HG03432 (cell line): ENCODE data around the gene SUMO2.
"Not testable (repeated sequence)": the region's sequence is repeated elsewhere in the genome, so short reads cannot be mapped to it uniquely, and the experiment has no call there.

Experiments
- ATAC-seq: cut with Tn5 transposase; IDR thresholded peaks from one replicate; pipeline ENCODE4 v1.9.1; 2021; ENCODE audit warnings: mild to moderate bottlenecking, moderate library complexity; ENCODE audit not compliant: unreplicated experiment

SUMO2 gene

DNA sequence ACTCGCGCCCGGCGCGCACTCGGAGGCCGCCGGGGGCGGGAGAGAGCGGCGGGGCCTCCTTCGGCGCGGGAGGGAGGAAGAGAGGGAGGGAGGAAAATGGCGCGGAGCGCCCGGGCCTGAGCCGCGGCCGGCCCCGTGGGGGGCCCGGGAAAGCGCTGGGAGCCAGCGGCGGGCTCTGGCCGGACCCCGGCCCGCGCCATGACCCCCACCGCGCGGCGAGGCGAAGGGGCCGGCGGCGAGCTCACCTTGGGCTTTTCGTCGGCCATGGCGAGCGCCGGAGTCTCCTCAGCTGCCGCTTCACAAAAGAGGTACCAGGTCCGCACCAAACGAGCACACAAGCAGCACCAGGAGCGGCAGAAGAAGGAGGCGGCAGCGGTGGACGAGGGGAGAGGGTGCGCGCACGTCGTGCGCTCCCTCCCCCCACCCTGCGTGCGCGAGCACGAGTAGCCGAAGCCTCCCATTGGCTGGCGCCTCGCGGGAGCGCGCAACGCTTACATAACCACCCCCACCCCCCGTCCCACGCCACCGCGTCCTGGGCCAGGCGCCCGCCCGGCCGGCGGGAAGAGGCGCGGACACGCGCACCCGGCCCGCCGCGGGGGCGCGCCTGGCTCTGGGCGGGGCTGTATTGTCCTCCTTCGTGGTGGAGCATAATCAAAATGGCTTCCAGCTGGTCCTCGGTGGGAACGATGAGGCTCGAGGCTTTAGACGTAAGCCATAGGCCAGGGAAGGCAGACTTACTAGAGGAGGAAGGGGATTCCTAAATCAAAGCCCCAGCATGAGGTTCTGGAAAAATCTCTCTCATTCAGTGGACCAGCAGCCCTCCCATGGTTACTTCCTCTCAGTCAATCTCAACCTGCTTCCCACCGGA, at the start of gene SUMO2:
TSS of gene SUMO2 (minus strand) at position 391 of the 868 bp plus-strand sequence. CDS start at position 266, 125 bp downstream.
- peak; percentile 81 for ATAC-seq

DNA sequence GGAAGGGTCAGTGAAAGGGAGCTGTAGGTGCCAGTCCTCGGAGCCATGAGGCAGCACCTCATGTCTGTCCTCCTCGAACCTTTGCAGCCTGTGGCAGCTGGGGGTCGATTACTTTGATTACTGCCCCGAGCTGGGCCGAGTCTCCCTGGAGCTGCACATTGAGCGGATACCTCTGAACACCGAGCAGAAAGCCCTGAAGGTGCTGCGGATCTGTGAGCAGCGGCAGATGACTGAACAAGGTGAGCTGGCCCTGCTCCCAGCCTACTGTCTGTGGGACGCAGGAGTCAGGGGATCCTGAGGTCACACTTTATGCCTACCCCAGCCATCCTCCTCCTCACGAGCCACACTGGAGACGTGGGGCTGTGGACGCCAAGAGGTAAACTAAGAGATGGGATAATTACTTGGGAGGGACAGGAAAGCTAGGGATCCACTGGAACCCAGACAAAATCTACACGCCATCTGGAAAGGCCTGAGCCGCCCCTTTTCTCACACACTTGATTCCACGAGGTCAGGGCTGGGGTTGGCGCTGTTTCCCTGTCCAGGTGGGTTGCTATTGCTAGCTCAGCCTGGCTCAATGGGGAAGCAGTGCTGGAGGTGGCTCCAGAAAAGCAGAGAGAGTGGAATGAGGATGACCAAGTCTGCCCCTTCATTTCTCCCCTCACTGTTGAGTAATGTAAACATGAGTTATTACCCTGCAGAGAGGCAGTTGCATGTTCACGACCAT, 49.1 kb upstream of the SUMO2 start:
- no peak for ATAC-seq

DNA sequence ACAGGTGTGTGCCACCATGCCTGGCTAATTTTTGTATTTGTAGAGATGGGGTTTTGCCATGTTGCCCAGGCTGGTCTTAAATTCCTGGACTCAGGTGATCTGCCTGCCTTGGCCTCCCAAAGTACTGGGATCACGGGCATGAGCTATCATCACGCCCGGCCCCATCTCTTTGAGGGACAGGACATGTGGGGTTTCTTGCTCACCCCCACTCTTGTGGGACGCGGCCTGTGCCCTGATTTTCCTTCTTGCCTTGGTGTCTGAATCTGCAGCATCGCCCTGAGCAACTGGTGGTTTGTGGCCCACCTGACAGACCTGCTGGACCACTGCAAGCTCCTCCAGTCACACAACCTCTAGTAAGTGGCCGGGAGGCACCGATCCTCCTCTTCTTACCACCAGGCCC, 48.3 kb upstream of the SUMO2 start:
- no peak for ATAC-seq

DNA sequence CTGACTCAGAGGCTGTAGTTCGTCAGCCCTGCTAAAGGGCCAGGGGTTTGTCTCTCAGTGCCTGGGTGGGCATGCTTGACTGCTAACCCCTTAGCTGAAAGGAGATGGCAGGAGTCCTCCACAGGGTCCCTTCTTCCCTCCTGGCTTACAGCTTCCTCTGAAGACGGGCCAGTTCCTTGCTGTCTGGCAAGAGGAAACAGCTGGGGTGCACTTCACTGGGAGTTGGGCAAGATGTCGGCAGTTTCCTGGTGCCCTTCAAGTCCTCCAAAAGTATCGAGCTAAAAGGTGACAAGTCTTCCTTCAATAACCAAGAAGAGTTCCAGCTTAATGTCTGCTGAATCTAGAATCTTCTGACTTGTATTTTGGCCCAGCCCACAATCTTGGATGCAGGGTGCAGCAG, 46.1 kb upstream of the SUMO2 start:
- ATAC-seq, result no peak

DNA sequence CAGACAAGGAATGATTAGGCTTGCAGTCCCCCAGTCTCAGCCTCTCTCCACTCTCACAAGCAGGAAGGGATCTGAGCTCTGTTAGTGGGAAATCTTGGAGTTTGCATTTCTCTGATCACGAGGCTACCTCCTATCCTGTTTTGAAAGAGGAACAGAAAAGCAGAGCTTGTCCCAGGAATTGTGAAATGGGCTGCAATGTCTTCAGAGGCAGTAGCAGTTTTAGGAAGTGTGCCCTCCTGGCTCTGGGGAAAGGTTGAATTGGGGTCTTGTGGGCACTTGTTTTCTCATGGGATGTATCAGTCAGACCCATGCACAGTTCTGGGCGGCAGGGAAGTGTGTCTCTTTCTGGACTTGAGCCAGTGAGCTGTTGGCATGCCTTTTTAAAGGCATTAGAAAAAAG, 45.5 kb upstream of the SUMO2 start:
- no peak for ATAC-seq

DNA sequence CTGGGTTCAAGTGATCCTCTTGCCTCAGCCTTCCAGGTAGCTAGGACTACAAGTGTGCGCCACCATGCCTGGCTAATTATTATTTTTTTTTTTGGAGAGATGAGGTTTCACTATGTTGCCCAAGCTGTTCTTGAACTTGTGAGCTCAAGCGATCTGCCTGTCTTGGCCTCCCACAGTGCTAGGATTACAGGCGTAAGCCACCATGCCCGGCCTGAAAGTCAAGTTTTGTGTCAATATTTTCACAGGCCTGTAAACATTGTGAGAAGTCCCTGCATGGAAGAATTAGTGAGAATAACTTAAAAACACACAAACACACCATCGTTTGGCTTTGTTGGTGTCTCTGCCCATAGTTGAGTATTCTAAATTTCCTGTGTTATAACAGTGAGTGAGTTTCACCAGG, 45.0 kb upstream of the SUMO2 start:
- no peak for ATAC-seq

DNA sequence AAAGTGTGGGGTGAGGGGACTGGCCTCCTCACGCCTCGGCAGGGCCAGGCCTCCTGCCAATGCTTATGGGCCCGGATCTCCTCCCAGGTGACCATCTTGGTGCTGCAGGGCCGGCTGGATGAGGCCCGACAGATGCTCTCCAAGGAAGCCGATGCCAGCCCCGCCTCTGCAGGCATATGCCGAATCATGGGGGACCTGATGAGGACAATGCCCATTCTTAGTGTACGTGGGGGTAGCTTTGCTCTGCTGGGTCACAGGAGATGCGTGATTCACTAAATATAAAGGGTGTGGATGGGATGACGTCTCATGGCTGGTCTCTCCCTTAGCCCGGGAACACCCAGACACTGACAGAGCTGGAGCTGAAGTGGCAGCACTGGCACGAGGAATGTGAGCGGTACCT, 42.3 kb upstream of the SUMO2 start:
- no peak for ATAC-seq

DNA sequence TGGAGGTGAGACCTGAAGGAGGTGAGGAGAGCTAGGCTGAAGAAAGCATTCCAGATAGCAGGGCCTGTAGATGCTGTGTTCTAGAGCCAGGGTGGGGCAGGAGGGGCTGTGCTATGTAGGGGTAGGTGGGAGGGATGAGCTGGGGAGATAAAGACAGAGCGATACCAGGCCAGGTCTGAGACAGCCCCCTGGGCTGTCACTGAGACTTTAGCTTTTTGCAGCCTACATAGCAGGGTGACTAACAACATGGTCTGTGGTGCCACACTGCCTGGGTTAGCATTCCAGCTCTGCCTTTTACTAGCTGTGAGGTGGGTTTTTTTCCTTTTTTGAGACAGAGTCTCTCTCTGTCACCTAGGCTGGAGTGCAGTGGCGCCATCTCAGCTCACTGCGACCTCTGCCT, 37.1 kb upstream of the SUMO2 start:
- ATAC-seq, result no peak

DNA sequence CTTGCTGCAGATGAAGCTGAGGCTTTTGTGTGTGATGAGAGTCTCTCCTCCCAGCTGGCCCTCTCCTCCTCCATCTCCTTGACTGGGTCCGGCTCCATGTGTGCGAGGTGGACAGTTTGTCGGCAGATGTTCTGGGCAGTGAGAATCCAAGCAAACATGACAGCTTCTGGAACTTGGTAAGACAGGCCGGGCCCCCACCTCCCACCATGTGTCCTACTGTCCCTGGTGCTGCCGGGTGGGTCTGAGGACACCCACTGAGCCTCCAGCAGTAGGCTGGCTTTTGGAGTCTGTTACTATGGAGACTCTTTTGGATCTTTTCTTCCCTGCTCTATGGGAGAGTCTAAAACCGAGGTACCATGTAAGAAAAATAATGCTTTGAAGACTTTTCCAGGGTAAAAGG, 35.4 kb upstream of the SUMO2 start:
- ATAC-seq, result no peak

DNA sequence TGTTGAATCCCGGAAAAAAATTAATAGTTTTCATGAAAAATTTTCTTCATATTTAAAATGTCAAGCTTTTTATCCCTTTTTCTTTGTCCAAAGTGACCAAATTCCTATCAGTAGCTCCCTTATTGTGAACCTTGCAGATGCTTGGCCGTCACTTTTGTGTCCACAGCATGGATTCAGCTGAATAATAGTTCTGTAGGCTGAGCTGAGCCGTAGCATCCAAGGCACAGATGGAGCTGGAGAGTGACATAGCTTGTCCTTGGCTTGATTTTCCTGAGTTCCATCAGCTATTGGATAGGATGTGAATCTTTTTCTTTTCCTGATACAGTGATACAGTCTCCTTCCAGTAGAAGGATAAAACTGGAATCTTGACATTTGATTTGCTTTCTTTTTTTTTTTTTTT, 26.3 kb upstream of the SUMO2 start:
- no peak for ATAC-seq

DNA sequence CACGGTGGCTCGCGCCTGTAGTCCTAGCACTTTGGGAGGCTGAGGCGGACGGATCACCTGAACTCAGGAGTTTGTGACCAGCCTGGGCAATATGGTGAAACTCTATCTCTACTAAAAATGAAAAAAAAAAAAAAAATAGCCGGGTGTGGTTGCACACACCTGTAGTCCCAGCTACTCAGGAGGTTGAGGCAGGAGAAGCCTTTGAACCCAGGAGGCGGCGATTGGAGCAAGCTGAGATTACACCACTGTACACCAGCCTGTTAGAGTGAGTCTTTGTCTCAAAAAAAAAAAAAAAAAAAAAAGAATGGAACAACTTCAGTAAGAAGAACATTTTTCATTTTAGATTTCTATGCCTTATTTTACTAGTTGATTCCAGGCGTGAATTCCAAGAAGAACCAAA, 25.4 kb upstream of the SUMO2 start:
- ATAC-seq, result no peak

DNA sequence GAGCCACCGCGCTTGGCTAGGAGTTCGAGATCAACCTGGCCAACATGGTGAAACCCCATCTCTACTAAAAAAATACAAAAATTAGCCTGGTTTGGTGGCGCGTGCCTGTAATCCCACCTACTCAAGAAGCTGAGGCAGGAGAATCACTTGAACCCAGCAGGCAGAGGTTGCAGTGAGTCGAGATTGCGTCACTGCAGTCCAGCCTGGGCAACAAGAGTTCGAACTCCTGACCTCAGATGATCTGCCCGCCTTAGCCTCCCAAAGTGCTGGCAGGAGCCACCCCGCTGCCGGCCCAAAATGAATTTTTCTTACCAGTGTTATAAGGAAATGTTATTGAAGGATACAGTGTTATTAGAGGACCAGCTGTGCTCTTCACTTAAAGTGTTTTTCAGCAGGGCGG, 25.0 kb upstream of the SUMO2 start:
- no peak for ATAC-seq

DNA sequence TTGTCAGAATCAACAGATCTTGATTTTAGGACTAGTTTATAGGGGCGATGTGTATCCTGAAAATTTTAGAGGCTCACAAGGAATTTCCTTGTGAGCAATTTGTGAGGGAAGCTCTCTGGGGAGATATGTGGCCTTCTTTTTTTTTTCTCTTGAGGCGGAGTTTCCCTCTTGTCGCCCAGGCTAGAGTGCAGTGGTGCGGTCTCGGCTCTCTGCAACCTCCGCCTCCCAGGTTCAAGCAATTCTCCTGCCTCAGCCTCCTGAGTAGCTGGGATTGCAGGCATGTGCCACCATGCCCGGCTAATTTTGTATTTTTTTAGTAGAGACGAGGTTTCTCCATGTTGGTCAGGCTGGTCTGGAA, 24.3 kb upstream of the SUMO2 start:
- not testable (repeated sequence) for ATAC-seq

DNA sequence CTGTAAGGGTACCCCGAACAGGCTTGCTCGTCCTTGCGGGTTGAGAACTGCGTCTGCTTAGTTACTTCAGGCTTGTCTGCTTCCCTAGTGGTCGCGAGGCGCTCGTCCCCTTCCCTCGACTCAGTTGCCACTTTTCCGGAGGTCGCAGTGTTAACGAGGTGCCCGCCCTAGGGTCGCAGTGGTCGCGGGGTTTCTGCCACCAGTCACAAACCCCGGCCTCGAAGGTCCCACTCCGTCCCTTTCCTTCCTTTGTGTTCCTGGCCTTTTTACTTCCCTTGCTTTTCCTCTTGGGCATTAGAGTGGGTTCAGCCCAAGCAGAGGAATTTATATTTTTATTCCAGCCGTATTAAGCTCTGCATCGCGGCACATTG, 23.0 kb upstream of the SUMO2 start:
- ATAC-seq, result no peak

DNA sequence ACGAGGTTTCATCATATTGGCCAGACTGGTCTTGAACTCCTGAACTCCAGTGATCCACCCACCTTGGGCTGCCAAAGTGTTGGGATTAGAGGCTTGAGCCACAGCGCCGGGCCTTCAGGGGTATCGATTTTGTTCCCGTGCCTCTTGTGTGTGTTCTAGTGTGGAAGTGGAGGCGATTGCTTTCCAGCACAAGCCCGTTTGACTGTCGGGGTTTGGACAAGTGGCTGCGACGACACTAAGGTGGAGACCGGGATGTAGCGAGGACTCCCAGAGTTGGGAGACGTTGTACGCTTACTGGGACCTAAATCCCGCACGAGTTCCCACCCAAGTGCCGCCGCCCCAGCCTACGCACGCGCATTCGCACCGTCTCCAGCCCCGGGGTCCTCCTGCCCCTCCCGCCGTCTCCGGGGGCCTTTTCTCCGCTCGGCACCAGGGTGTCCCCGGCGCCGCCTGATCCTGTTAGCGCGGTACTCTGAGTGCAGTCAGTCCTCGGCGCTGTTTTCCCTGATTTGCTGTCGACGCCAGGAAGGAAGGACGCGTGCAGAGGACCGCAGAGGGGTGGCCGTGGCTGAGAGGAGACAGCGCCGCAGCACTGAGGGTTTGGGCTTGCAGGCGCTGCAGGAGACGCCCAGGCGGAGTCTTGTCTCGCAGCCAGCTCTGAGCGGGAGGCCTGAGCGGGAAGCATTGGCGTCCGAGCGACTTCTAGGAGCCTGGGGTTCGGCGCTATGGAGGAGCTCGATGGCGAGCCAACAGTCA, 22.5 kb upstream of the SUMO2 start, which contains the start of gene NUP85:
TSS of gene NUP85 (plus strand) at position 643 of the 756 bp plus-strand sequence. CDS start at position 726, 83 bp downstream.
- ATAC-seq, result peak; percentile 83

DNA sequence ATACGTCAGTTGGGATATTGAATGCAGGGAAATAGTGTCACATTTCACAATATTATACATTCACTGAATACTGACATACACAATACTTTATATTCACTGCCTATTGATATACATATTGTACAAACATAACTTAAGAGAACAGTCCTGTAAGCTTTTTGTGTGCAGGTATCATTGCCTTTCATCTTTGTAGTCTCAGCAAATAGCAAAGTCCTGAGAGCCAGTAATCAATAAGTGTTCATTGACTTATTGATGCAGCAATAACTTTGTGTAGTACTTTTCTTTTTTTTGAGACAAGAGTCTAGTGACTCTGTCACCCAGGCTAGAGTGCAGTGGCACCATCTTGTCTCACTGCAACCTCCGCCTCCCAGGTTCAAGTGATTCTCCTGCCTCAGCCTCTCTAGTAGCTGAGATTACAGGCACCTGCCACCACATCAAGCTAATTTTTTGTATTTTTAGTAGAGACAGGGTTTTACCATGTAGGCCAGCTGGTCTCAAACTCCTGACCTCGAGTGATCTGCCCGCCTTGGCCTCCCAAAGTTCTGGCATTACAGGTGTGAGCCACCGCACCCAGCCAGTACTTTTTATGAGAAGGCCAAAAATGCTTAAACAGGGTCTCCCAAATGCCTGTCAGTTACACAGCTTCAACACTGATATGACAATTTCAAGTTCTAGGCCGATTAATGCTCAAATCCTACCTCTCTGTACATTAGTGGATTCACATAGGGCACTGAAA, 17.3 kb upstream of the SUMO2 start:
- no peak for ATAC-seq

DNA sequence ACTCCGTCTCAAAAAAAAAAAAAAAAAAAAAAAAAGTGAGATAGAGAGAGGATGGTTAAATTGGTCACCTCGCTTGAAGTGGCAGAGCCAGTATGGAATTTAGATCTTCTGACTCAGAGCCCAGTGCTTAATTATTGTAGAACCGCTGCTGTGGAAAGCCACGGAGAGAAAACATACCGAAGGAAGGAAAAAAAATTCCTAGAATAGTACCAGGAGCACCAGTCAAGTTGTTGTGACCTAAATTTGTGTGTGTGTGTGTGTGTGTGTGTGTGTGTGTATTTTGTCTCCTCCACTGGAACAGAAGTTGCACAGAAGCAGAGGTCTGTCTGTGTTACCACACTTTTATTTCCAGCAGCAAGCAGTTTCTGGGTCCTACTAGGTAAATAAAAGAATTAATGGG, 12.1 kb upstream of the SUMO2 start:
- ATAC-seq, result no peak

DNA sequence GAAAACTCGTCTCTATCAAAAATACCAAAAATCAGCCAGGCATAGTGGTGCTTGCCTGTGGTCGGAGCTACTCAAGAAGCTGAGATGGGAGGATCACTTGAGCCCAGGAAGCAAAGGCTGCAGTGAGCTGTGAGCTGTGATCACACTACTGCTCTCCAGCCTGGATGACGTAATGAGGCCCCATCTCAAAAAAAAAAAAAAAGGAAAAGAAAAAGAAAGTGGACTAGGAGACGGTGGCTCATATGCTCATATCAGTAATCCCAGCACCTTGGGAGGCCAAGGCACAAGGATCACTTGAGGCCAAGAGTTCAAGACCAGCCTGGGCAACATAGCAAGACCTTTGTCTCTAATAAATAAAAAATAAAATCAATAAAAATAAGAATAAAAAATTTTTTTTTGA, 8.8 kb upstream of the SUMO2 start:
- ATAC-seq, result no peak

DNA sequence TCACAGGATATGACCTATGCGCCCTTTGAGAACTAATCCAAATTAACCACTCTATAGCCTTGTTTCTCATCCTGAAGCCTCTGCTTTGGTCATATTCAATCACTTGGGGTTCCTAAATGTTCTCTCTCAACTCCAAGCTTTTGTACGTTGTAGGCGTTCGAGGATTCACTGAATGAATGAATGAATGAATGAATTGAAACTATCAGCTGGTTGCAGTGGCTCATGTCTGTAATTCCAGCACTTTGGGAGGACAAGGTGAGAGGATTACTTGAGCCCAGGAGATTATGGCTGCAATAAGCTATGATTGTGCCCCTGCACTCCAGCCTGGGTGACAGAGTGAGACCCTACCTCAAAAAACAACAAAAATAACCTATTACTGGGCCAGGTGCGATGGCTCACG, 5.9 kb upstream of the SUMO2 start:
- no peak for ATAC-seq

DNA sequence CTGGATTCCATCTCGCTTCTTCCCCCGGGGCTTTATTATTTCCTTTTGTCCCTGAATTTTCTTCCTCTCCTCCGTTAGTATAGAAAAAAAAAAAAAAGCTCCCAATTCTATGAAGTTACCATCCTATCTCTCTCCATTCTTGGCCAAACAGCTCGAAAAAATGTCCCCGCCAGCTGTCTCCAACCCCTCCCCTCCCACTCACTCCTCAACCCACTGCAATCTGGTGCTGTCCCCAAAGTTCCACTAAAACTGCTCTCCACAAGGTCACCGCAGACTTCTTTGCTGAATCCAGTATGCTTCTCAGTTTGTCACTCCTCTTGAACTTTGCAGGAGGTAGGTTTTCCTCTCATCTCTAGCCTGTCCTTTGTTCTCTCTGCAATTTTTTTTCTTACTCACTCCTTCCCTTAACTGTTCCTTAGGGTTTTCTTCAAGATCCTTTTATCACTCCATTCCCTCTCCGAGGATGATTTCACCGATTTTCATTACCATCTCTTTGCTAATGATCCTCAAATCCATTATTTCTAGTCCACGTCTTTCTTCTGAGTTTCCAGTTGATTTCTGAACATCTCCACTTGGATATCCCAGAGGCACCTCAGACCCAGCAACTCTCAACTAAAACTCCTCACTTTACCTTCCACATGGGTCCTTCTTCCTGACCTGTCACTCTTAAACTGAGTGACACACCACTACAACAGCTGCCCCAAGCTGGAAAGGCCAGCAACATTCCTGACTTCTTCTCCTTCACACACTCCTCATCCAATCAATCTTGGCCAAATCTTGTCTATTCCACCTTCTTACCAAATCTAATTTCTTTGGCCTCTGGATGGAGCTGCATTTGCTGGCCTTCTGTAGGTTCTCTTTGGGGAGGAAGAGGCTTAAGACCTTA, 1.5 kb upstream of the SUMO2 start:
- no peak for ATAC-seq
